C4-2B (cell line): ENCODE measurements around the gene DNAH9.
A peak's percentile ranks its signal among the peaks of the same experiment; 100 is the strongest.

Experiments
- H3K27ac ChIP-seq: fragments of 450-650 bp; 2 replicates; pipeline ENCODE4 v1.5.1; 2017
- ZFX ChIP-seq: fragments of 450-650 bp; IDR thresholded peaks from 2 replicates; pipeline ENCODE4 v1.6.1; 2017
- TF ChIP-seq, protein P1 (sequence below): fragments of 450-650 bp; conservative IDR thresholded peaks from 2 replicates; pipeline ENCODE4 v1.5.1; 2017; ENCODE audit warnings: mild to moderate bottlenecking

Gene DNAH9

DNA sequence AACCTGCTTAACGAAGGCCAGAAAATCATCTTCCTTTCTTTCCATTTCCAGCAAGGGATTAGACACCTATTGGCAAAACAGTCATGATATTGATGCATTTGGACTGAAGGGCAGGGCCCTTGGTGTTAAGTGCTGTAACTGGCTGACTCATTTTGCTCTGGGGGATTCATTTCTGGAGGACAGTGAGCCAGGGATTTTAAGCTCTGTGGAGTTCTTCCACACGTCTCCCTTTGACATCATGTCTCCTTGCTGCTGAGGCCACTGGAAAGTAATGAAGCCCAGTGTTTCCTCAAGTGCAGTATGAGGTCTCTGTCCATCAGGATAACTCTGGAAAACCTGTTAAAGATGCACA, 42.2 kb downstream of the DNAH9 start:
- TF ChIP-seq, protein P1, sequence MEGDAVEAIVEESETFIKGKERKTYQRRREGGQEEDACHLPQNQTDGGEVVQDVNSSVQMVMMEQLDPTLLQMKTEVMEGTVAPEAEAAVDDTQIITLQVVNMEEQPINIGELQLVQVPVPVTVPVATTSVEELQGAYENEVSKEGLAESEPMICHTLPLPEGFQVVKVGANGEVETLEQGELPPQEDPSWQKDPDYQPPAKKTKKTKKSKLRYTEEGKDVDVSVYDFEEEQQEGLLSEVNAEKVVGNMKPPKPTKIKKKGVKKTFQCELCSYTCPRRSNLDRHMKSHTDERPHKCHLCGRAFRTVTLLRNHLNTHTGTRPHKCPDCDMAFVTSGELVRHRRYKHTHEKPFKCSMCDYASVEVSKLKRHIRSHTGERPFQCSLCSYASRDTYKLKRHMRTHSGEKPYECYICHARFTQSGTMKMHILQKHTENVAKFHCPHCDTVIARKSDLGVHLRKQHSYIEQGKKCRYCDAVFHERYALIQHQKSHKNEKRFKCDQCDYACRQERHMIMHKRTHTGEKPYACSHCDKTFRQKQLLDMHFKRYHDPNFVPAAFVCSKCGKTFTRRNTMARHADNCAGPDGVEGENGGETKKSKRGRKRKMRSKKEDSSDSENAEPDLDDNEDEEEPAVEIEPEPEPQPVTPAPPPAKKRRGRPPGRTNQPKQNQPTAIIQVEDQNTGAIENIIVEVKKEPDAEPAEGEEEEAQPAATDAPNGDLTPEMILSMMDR = no peak
- TF ChIP-seq ZFX = no peak

GRCh38 chr17:11641521-11642275, 43.4 kb downstream of the DNAH9 start:
- no peak overlapping the region for H3K27ac ChIP-seq
- TF ChIP-seq, protein P1 = no peak
- no peak for TF ChIP-seq ZFX

More for the DNA sequence above, 42.2 kb downstream of the DNAH9 start:
- H3K27ac ChIP-seq = no peak overlapping the region

GRCh38 chr17:11642655-11643054, 44.4 kb downstream of the DNAH9 start:
- H3K27ac ChIP-seq = no peak overlapping the region
- TF ChIP-seq, protein P1 = no peak
- TF ChIP-seq ZFX = no peak

- no peak overlapping the region for H3K27ac ChIP-seq
- no peak for TF ChIP-seq ZFX
- TF ChIP-seq, protein P1 = no peak
These were observed 45.6 kb downstream of the DNAH9 start for GRCh38 chr17:11643851-11644250.

- no peak for TF ChIP-seq ZFX
- TF ChIP-seq, protein P1 = peak; percentile 93
- H3K27ac ChIP-seq = no peak overlapping the region
These were observed 46.3 kb downstream of the DNAH9 start for GRCh38 chr17:11644265-11645212.

- no peak overlapping the region for H3K27ac ChIP-seq
- no peak for TF ChIP-seq ZFX
- TF ChIP-seq, protein P1 = no peak
These were observed 47.2 kb downstream of the DNAH9 start for GRCh38 chr17:11645426-11645825.

DNA sequence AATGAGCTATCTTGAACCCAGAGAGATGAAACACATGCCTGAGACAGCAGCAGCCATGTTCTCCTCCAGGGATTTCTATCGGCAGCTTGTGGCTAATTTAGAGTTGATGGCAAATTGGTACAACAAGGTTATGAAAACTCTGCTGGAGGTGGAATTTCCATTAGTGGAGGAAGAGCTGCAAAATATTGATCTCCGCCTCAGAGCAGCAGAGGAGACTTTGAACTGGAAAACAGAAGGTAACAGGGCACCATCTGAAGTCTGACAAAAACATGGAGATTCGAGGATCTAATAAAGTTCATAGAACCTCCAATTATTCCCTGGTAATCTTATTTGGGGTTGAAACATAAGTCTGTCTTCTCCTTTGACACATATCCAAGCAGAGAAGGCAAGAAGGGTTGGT, 52.8 kb downstream of the DNAH9 start:
- TF ChIP-seq, protein P1 = no peak
- TF ChIP-seq ZFX = no peak

More for the DNA sequence above, 52.8 kb downstream of the DNAH9 start:
- H3K27ac ChIP-seq = no peak overlapping the region
